HUES6 (cell line): Measurements from ENCODE around the gene NAB2.
A peak's percentile ranks its signal among the peaks of the same experiment; 100 is the strongest.

Experiments
- H3K27ac ChIP-seq: 2 replicates; pipeline ENCODE4 v1.7.0; 2013; ENCODE audit warnings: low read depth, mild to moderate bottlenecking, low read length, inconsistent platforms
- H3K27me3 ChIP-seq: 2 replicates; pipeline ENCODE4 v1.6.1; 2013; ENCODE audit warnings: low read length; ENCODE audit not compliant: control insufficient read depth, insufficient read depth
- H3K36me3 ChIP-seq: 2 replicates; pipeline ENCODE4 v1.6.1; 2013; ENCODE audit warnings: low read length; ENCODE audit not compliant: control insufficient read depth, insufficient read depth
- H3K4me1 ChIP-seq: 2 replicates; pipeline ENCODE4 v1.6.1; 2013; ENCODE audit warnings: low read length; ENCODE audit not compliant: control insufficient read depth, insufficient read depth
- H3K4me3 ChIP-seq: 2 replicates; pipeline ENCODE4 v1.5.1; 2013; ENCODE audit warnings: low read depth, low read length
- H3K9ac ChIP-seq: one replicate; pipeline ENCODE4 v1.6.1; 2013; ENCODE audit warnings: mild to moderate bottlenecking, low read length
- H3K9me3 ChIP-seq: 2 replicates; pipeline ENCODE4 v1.6.1; 2013; ENCODE audit warnings: low read depth, low read length; ENCODE audit not compliant: control insufficient read depth, insufficient read depth

The NAB2 gene

GRCh38 chr12:57106021-57106708, 17.3 kb downstream of the NAB2 start:
- H3K27ac ChIP-seq = no peak overlapping the region
- H3K9ac ChIP-seq = no peak overlapping the region
- peaks cover 43% of the 10 kb centered on the region for H3K36me3 ChIP-seq
- no peak overlapping the region for H3K4me3 ChIP-seq
- no peaks in the 10 kb centered on the region for H3K27me3 ChIP-seq
- peaks cover 12% of the 10 kb centered on the region for H3K4me1 ChIP-seq
- no peaks in the 10 kb centered on the region for H3K9me3 ChIP-seq

- Histone ChIP-seq H3K27me3 (no peaks in the 10 kb centered on the region), H3K27ac (no peak overlapping the region), H3K36me3 (peaks cover 38% of the 10 kb centered on the region), H3K4me3 (no peak overlapping the region), H3K9me3 (no peaks in the 10 kb centered on the region), H3K9ac (no peak overlapping the region), H3K4me1 (peaks cover 21% of the 10 kb centered on the region)
Observed at GRCh38 chr12:57107456-57108155, 18.7 kb downstream of the NAB2 start.

- Histone ChIP-seq H3K27ac (no peak overlapping the region), H3K4me1 (peaks cover 22% of the 10 kb centered on the region), H3K9me3 (no peaks in the 10 kb centered on the region), H3K4me3 (peak overlapping the region; percentile 60), H3K9ac (peak overlapping the region; percentile 84), H3K36me3 (peaks cover 28% of the 10 kb centered on the region), H3K27me3 (no peaks in the 10 kb centered on the region)
Observed at GRCh38 chr12:57109207-57110103, 20.5 kb downstream of the NAB2 start.

GRCh38 chr12:57110104-57111030, 21.5 kb downstream of the NAB2 start:
- Histone ChIP-seq H3K4me3 (peak overlapping the region; percentile 60), H3K36me3 (peaks cover 19% of the 10 kb centered on the region), H3K9ac (peak overlapping the region; percentile 84), H3K27ac (peak overlapping the region; percentile 76; the same call in 1 of the 2 replicates), H3K9me3 (no peaks in the 10 kb centered on the region), H3K27me3 (no peaks in the 10 kb centered on the region), H3K4me1 (peaks cover 22% of the 10 kb centered on the region)

- no peaks in the 10 kb centered on the region; the same call in 1 of the 2 replicates for H3K27me3 ChIP-seq
- H3K4me1 ChIP-seq = peaks cover 22% of the 10 kb centered on the region
- H3K9me3 ChIP-seq = no peaks in the 10 kb centered on the region
- H3K9ac ChIP-seq = peak within 1 kb of the TSS; percentile 84
- H3K36me3 ChIP-seq = peaks cover 11% of the 10 kb centered on the region
- H3K27ac ChIP-seq = peak within 1 kb of the TSS; percentile 76; the same call in 1 of the 2 replicates
- H3K4me3 ChIP-seq = peak within 1 kb of the TSS; percentile 60
Observed at GRCh38 chr12:57111031-57111734, 22.3 kb downstream of the NAB2 start, which contains the start of gene STAT6. Gene STAT6, minus strand, starts transcription at chr12:57111362. Its CDS starts 3,084 bp downstream, at chr12:57108278.

GRCh38 chr12:57112492-57113294, 23.8 kb downstream of the NAB2 start:
- H3K27ac ChIP-seq = no peak overlapping the region
- no peaks in the 10 kb centered on the region; the same call in 1 of the 2 replicates for H3K27me3 ChIP-seq
- H3K36me3 ChIP-seq = no peaks in the 10 kb centered on the region
- no peak overlapping the region for H3K9ac ChIP-seq
- H3K4me1 ChIP-seq = peaks cover 22% of the 10 kb centered on the region
- H3K4me3 ChIP-seq = no peak overlapping the region
- H3K9me3 ChIP-seq = no peaks in the 10 kb centered on the region

- Histone ChIP-seq H3K27me3 (no peaks in the 10 kb centered on the region; the same call in 1 of the 2 replicates), H3K27ac (no peak overlapping the region), H3K9me3 (no peaks in the 10 kb centered on the region), H3K9ac (no peak overlapping the region), H3K4me3 (no peak overlapping the region), H3K36me3 (no peaks in the 10 kb centered on the region), H3K4me1 (peaks cover 6% of the 10 kb centered on the region; the same call in 1 of the 2 replicates)
Observed at GRCh38 chr12:57116580-57117281, 27.8 kb downstream of the NAB2 start.

GRCh38 chr12:57118711-57119271, 29.9 kb downstream of the NAB2 start:
- Histone ChIP-seq H3K36me3 (no peaks in the 10 kb centered on the region), H3K27ac (no peak overlapping the region), H3K9ac (no peak overlapping the region), H3K4me1 (no peaks in the 10 kb centered on the region), H3K9me3 (0 out of 2 replicates have a peak, but pooled peaks cover 3% of the 10 kb centered on the region), H3K4me3 (no peak overlapping the region), H3K27me3 (no peaks in the 10 kb centered on the region; the same call in 1 of the 2 replicates)
